Coronary artery (tissue), 2 donors: ENCODE data around the gene ZNF138.

ENCODE experiments used
- DNase-seq: peaks from one replicate; pipeline ENCODE4 v3.0.0-alpha.2; 2017; ENCODE audit warnings: low spot score
- H3K27ac ChIP-seq, 2 donors: fragments of 200-600 bp; sonication (generic); one replicate each; pipeline ENCODE4 v1.5.1; 2016 to 2019
- H3K4me3 ChIP-seq: fragments of 200-600 bp; sonication (generic); 2 replicates; pipeline ENCODE4 v1.5.1; 2016; ENCODE audit warnings: mild to moderate bottlenecking, moderate library complexity
- CTCF ChIP-seq: fragments of 200-600 bp; sonication (generic); IDR thresholded peaks from one replicate; pipeline ENCODE4 v1.5.1; 2019; ENCODE audit warnings: antibody characterized with exemption

The ZNF138 gene

DNA sequence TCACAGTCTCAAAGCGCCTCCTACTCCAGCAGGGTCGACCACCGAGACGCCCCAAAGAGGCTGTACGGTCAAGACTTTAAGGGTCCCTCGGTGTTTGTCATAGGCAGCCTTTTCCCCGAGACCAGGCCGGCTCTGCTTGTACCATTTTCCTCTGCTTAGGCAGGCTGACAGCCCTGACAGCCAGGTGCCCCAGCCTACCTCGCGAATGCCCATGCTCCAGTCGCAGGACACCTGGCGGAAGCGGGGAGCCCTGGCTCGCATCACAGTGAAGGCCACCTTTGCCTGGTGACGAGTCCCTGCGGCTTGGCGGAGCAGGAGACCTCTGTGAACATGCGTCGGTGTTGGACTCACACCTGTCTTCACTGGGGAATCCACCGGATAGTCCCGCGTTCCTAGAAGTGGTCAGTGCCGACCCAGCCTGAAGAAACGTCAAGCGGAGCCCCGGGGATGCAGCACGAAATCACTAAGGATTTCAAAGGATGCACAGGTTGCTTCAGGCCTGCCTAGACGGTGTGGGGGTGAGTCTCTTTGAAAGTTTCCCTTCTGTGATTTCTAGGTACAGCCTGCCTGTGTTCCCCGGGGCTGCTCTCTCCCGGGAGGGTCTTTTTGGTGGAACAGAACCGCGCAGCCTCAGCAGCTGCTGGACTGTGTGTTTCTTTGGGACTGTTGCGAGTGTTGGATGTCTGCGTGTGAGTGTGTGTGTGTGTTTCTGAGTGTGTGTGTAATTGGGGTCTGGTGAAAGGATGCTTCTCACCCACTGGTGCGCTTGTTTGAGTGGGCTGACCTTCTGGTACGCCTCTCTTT lies 78.3 kb downstream of the ZNF138 start:
- no peak overlapping the region for H3K4me3 ChIP-seq
- no peak overlapping the region for H3K27ac ChIP-seq
- no peak for DNase-seq
- no peak for TF ChIP-seq CTCF

DNA sequence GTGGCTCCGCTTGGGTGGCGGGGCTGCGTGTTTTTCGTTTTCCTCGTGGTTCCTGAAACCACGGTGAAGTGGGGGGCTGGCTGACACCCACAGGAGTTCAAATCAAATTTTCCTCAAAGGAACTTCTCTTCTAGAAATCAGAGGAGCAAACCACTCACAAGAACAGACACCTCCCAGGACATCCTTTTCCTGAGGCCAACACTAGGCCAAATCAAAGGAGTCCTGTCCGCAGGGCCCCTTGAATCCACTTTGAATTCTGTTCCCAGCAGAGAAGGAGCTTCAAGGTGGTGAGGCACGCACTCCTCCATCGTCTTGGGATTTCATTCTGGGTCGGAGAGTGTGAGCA lies 78.9 kb downstream of the ZNF138 start:
- H3K4me3 ChIP-seq: no peak overlapping the region
- DNase-seq: no peak
- no peak for TF ChIP-seq CTCF

DNA sequence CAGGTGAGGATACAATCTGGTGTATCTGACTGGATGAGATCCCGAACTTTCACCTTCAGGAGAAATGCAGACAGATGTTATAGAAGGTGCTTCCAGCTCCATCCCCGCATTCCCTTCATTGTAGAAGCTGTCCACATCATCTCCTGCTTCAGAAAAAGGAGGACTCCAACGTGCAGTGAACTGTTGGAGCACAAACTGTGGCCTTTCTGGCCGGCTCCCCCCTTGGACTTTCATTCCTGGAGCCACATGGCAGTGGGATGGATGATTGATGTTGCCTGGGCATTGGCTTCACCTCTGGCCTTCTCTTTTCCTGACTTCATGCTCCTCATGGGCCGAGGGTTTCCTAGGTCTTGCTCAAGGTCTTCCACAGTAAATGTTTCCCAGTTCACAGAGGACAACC lies 79.3 kb downstream of the ZNF138 start:
- no peak overlapping the region for H3K27ac ChIP-seq
- TF ChIP-seq CTCF: no peak
- DNase-seq: no peak
- no peak overlapping the region for H3K4me3 ChIP-seq

More for the DNA sequence above, 78.9 kb downstream of the ZNF138 start:
- no peak overlapping the region for H3K27ac ChIP-seq

DNA sequence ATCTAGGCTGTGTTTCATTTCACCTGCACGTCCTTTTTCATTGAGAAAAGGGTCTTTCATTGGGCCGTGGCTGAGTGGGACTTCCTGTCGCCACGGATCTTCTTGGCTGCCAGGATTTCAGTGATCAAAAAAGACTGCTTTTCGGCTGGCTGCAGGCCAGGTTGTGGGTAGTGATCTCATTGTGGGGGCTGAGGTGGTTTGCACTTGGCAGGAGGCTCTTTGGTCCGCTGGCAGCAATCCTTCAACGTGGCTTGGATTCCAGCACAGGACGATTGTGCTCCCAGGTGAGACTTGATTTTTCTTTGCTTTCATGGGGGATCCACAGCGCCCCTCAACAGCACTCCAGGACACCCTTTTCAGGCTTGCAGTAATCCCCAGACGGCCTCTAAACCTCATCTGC lies 79.9 kb downstream of the ZNF138 start:
- Histone ChIP-seq H3K27ac (no peak overlapping the region), H3K4me3 (no peak overlapping the region)
- no peak for DNase-seq
- TF ChIP-seq CTCF: no peak

DNA sequence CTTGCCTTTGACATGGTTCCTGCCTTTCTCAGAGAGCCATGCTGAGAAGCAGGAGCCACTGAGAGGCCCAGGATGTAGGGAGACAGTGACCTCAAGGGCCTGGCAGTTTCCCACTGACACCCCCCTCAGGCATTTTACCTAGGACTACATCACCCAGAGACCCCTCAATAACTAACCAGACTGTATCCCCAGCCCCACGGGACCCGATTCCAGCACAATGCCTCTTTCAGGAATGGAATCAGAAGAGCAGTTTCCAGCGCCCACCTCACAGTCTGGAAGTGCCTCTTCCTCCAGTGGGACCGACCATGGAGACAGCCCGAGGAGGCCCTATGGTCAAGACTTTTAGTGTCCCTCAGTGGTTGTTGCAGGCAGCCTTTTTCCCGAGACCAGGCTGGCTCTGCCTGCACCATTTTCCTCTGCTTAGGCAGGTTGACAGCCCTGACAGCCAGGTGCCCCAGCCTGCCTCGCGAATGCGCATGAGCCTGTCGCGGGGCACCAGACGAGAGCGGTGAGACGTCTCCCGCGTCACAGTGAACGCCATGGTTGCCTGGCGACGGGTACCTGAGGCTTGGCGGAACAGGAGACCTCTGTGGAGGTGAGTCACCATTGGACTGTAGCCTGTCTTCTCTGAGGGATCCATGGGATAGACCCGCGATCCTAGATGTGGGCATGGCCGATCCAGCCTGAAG lies 80.5 kb downstream of the ZNF138 start:
- no peak for DNase-seq
- no peak for TF ChIP-seq CTCF
- Histone ChIP-seq H3K27ac (no peak overlapping the region), H3K4me3 (no peak overlapping the region)

DNA sequence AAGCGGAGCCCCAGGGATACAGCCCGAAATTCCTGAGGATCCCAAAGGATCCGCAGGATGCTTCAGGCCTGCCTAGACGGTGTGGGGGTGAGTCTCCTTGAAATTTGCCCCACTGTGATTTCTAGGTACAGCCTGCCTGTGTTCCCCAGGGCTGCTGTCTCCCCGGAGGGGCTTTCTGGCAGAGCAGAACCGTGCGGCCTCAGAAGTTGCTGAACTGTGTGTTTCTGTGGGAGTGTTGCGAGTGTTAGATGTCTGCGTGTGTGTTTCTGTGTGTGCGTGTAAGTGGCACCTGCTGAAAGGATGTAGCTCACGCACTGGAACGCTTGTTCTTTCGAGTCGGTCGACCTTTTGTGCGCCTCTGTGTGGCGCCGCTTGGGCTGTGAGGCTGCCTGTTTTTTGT lies 81.0 kb downstream of the ZNF138 start:
- no peak for DNase-seq
- H3K27ac ChIP-seq: no peak overlapping the region
- H3K4me3 ChIP-seq: no peak overlapping the region
- no peak for TF ChIP-seq CTCF
